ENCODE data around the gene SPRED2.
"Not testable (repeated sequence)": the region's sequence is repeated elsewhere in the genome, so short reads cannot be mapped to it uniquely, and the experiment has no call there.

Gene SPRED2

GRCh38 chr2:65319674-65320041, 112.7 kb downstream of the SPRED2 start:
- Mint-ChIP-seq H3K27ac (peak overlapping the region; percentile 62 to 81), H3K4me3 (peak overlapping the region in 1 of 2 donors; percentile 28), H3K9me3 (no peaks in the 10 kb centered on the region), H3K4me1 (ENCODE audit: low read depth in 2 of 2) (peaks cover 0 to 14% of the 10 kb centered on the region in 2 donors), H3K27me3 (no peaks in the 10 kb centered on the region), H3K36me3 (ENCODE audit: insufficient read depth) (no peaks in the 10 kb centered on the region)
- DNase-seq (no peak), ATAC-seq (replicated peaks) (no peak)

GRCh38 chr2:65319072-65319673, 113.2 kb downstream of the SPRED2 start:
- Mint-ChIP-seq H3K9me3 (no peaks in the 10 kb centered on the region), H3K36me3 (ENCODE audit: insufficient read depth) (no peaks in the 10 kb centered on the region), H3K27me3 (no peaks in the 10 kb centered on the region), H3K4me3 (peak overlapping the region in 1 of 2 donors; percentile 28), H3K27ac (peak overlapping the region; percentile 62 to 81), H3K4me1 (ENCODE audit: low read depth in 2 of 2) (peaks cover 0 to 14% of the 10 kb centered on the region in 2 donors)
- ATAC-seq (replicated peaks) (no peak), DNase-seq (no peak)

GRCh38 chr2:65317841-65318240, 114.6 kb downstream of the SPRED2 start:
- Mint-ChIP-seq H3K27me3 (no peaks in the 10 kb centered on the region), H3K4me3 (no peak overlapping the region), H3K27ac (no peak overlapping the region), H3K4me1 (ENCODE audit: low read depth in 2 of 2) (peaks cover 0 to 14% of the 10 kb centered on the region in 2 donors), H3K9me3 (no peaks in the 10 kb centered on the region), H3K36me3 (ENCODE audit: insufficient read depth) (peaks cover 3% of the 10 kb centered on the region)
- DNase-seq (no peak), ATAC-seq (replicated peaks) (no peak)

GRCh38 chr2:65317351-65317750, 115.0 kb downstream of the SPRED2 start:
- peaks cover 0 to 14% of the 10 kb centered on the region in 2 donors for H3K4me1 Mint-ChIP-seq (ENCODE audit: low read depth in 2 of 2)
- not testable (repeated sequence) for H3K4me3 Mint-ChIP-seq; H3K27me3 Mint-ChIP-seq; ATAC-seq (replicated peaks); H3K36me3 Mint-ChIP-seq (ENCODE audit: insufficient read depth); H3K27ac Mint-ChIP-seq; DNase-seq; H3K9me3 Mint-ChIP-seq

GRCh38 chr2:65316072-65316471, 116.3 kb downstream of the SPRED2 start:
- H3K36me3 Mint-ChIP-seq (ENCODE audit: insufficient read depth), result peaks cover 3% of the 10 kb centered on the region

GRCh38 chr2:65314801-65315441, 117.5 kb downstream of the SPRED2 start:
- Mint-ChIP-seq H3K4me1 (ENCODE audit: low read depth in 2 of 2) (peaks cover 0 to 5% of the 10 kb centered on the region in 2 donors), H3K4me3 (no peak overlapping the region), H3K9me3 (no peaks in the 10 kb centered on the region), H3K36me3 (ENCODE audit: insufficient read depth) (peaks cover 3% of the 10 kb centered on the region), H3K27me3 (no peaks in the 10 kb centered on the region), H3K27ac (no peak overlapping the region)
- ATAC-seq (replicated peaks) (no peak), DNase-seq (no peak)

More at GRCh38 chr2:65316072-65316471, 116.3 kb downstream of the SPRED2 start:
- Mint-ChIP-seq H3K27me3 (no peaks in the 10 kb centered on the region), H3K9me3 (no peaks in the 10 kb centered on the region), H3K27ac (no peak overlapping the region), H3K4me1 (ENCODE audit: low read depth in 2 of 2) (peaks cover 0 to 14% of the 10 kb centered on the region in 2 donors), H3K4me3 (no peak overlapping the region)
- no peak for ATAC-seq (replicated peaks)
- DNase-seq, result no peak

- no peaks in the 10 kb centered on the region for H3K4me1 Mint-ChIP-seq (ENCODE audit: low read depth in 2 of 2)
- no peaks in the 10 kb centered on the region for H3K27me3 Mint-ChIP-seq
- DNase-seq, result no peak
- no peaks in the 10 kb centered on the region for H3K9me3 Mint-ChIP-seq
- no peak for ATAC-seq (replicated peaks)
- H3K36me3 Mint-ChIP-seq (ENCODE audit: insufficient read depth), result peaks cover 3% of the 10 kb centered on the region
- H3K4me3 Mint-ChIP-seq, result no peak overlapping the region
- no peak overlapping the region for H3K27ac Mint-ChIP-seq
Measured at GRCh38 chr2:65313954-65314256, 118.5 kb downstream of the SPRED2 start.

GRCh38 chr2:65313126-65313953, 119.1 kb downstream of the SPRED2 start:
- Mint-ChIP-seq H3K27ac (no peak overlapping the region), H3K36me3 (ENCODE audit: insufficient read depth) (peaks cover 3% of the 10 kb centered on the region), H3K27me3 (no peaks in the 10 kb centered on the region), H3K4me1 (ENCODE audit: low read depth in 2 of 2) (no peaks in the 10 kb centered on the region), H3K4me3 (no peak overlapping the region), H3K9me3 (no peaks in the 10 kb centered on the region)
- DNase-seq (no peak), ATAC-seq (replicated peaks) (no peak)

- Mint-ChIP-seq H3K4me3 (no peak overlapping the region), H3K9me3 (no peaks in the 10 kb centered on the region), H3K4me1 (ENCODE audit: low read depth in 2 of 2) (no peaks in the 10 kb centered on the region), H3K36me3 (ENCODE audit: insufficient read depth) (peaks cover 3% of the 10 kb centered on the region), H3K27me3 (no peaks in the 10 kb centered on the region), H3K27ac (no peak overlapping the region)
- DNase-seq (no peak), ATAC-seq (replicated peaks) (no peak)
Measured at GRCh38 chr2:65311596-65311995, 120.8 kb downstream of the SPRED2 start.

GRCh38 chr2:65311049-65311448, 121.3 kb downstream of the SPRED2 start:
- Mint-ChIP-seq H3K27me3 (no peaks in the 10 kb centered on the region), H3K4me1 (ENCODE audit: low read depth in 2 of 2) (no peaks in the 10 kb centered on the region), H3K27ac (no peak overlapping the region), H3K9me3 (no peaks in the 10 kb centered on the region), H3K4me3 (no peak overlapping the region), H3K36me3 (ENCODE audit: insufficient read depth) (peaks cover 3% of the 10 kb centered on the region)
- DNase-seq (no peak), ATAC-seq (replicated peaks) (no peak)

GRCh38 chr2:65309699-65310098, 122.7 kb downstream of the SPRED2 start:
- H3K9me3 Mint-ChIP-seq, result no peaks in the 10 kb centered on the region
- ATAC-seq (replicated peaks), result no peak
- H3K27me3 Mint-ChIP-seq, result no peaks in the 10 kb centered on the region
- H3K4me1 Mint-ChIP-seq (ENCODE audit: low read depth in 2 of 2), result no peaks in the 10 kb centered on the region
- no peak overlapping the region for H3K27ac Mint-ChIP-seq
- H3K4me3 Mint-ChIP-seq, result no peak overlapping the region
- DNase-seq, result no peak
- H3K36me3 Mint-ChIP-seq (ENCODE audit: insufficient read depth), result peaks cover 3% of the 10 kb centered on the region

GRCh38 chr2:65305934-65306333, 126.5 kb downstream of the SPRED2 start:
- no peaks in the 10 kb centered on the region for H3K9me3 Mint-ChIP-seq
- ATAC-seq (replicated peaks), result no peak
- no peak overlapping the region for H3K4me3 Mint-ChIP-seq
- peaks cover 16 to 17% of the 10 kb centered on the region in 2 donors for H3K4me1 Mint-ChIP-seq (ENCODE audit: low read depth in 2 of 2)
- H3K27ac Mint-ChIP-seq, result no peak overlapping the region
- no peak for DNase-seq
- peaks cover 12% of the 10 kb centered on the region for H3K36me3 Mint-ChIP-seq (ENCODE audit: insufficient read depth)
- H3K27me3 Mint-ChIP-seq, result peaks cover 0 to 6% of the 10 kb centered on the region in 2 donors

- H3K4me3 Mint-ChIP-seq, result peak overlapping the region; percentile 85 to 86
- peak; percentile 90 for ATAC-seq (replicated peaks)
- peak overlapping the region; percentile 85 to 94 for H3K27ac Mint-ChIP-seq
- peaks cover 6 to 25% of the 10 kb centered on the region in 2 donors for H3K27me3 Mint-ChIP-seq
- peaks cover 15% of the 10 kb centered on the region for H3K36me3 Mint-ChIP-seq (ENCODE audit: insufficient read depth)
- H3K9me3 Mint-ChIP-seq, result no peaks in the 10 kb centered on the region
- peak; percentile 55 to 60 (median 58) for DNase-seq
- peaks cover 32 to 34% of the 10 kb centered on the region in 2 donors for H3K4me1 Mint-ChIP-seq (ENCODE audit: low read depth in 2 of 2)
Measured at GRCh38 chr2:65300761-65301711, 131.4 kb downstream of the SPRED2 start.
